GM13977 (cell line): ENCODE results near the gene WDR46.
A peak's percentile ranks its signal among the peaks of the same experiment; 100 is the strongest.
"Not testable (repeated sequence)": the region's sequence is repeated elsewhere in the genome, so short reads cannot be mapped to it uniquely, and the experiment has no call there.

ENCODE experiments used
- DNase-seq: peaks from one replicate; pipeline ENCODE4 v3.0.0; 2012; ENCODE audit warnings: low spot score
- CTCF ChIP-seq: IDR thresholded peaks from 2 replicates; pipeline ENCODE4 v1.5.1; 2012; ENCODE audit warnings: mild to moderate bottlenecking, control low read depth; ENCODE audit not compliant: insufficient read depth; ENCODE audit errors: extremely low read depth, missing control alignments
- in situ Hi-C: fragments of 300-500 bp; cut with MboI; formaldehyde crosslinking; loops from one replicate; pipeline ENCODE4 v1.12.0; 2022; ENCODE audit warnings: low sequenced_read_pairs, low pct_unique_long_range_greater_than_20kb, mixed read lengths, inconsistent platforms; ENCODE audit not compliant: unreplicated experiment

The WDR46 gene

DNA sequence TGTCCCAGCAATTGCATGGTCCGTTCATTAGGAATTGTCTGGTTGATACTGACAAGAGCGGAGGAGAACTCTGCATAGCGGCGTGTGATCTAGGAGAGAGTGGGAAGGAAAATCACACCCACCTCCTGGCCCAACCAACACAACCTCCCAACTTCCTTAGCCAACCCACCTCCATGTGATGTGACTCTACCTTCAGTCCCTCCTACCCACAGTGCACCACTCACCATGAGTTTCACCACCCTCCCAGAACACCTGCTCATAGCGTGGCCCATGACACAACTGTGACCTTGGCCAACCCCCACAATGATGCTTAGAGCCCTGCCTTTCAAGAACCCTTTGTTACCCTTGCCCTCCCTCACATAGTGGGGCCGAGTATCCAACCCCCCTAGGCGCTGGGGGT lies 25.0 kb downstream of the WDR46 start:
- DNase-seq, result no peak
- no peak for TF ChIP-seq CTCF
- in situ Hi-C loops, result no loop called here

DNA sequence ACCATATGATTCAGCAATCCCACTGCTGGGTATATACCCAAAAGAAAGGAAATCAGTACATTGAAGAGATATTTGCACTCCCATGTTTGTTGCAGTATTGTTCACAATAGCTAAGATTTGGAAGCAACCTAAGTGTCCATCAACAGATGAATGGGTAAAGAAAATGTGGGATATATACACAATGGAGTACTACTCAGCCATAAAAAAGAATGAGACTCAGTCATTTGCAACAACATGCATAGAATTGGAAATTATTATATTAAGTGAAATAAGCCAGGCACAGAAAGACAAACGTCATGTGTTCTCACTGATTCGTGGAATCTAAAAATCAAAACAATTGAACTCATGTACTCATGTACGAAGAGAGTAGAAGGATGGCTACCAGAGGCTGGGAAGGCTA lies 26.5 kb downstream of the WDR46 start:
- in situ Hi-C loops, DNase-seq: not testable (repeated sequence)

DNA sequence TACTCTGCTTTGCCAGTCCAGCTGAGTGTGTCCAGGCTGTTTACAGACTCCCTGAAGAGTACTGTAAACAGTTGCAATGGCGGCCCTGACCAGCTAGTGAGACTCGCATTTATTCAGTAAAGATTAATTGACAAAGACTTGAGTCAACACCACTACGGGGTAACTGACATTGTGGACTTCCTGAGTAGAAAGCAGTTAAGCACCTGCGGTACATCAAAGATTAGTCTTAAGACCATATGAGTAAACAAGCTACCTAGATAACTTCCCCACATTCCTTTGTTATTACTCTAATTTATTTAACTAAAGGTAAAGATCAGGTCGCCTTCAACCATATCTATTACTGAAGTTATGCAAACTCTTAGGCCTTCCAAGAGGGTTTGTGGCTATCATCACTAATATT lies 30.0 kb downstream of the WDR46 start:
- in situ Hi-C loops, result no loop called here
- no peak for DNase-seq
- TF ChIP-seq CTCF, result no peak

DNA sequence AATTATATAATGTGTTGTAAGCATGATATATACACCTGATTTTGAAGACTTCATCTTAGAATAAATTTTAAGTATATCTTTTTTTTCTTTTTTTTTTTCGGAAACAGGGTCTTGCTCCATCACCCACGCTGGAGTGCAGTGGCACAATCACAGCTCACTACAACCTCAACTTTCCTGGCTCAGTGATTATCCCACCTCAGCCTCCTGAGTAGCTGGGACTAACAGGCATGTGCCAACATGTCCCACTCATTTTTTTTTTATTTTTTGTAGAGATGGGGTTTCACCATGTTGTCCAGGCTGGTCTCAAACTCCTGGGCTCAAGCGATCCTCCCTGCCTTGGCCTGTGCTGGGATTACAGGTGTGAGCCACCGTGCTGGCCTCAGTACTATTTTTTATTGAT lies 34.4 kb downstream of the WDR46 start:
- no peak for TF ChIP-seq CTCF
- in situ Hi-C loops, result no loop called here
- DNase-seq, result no peak

DNA sequence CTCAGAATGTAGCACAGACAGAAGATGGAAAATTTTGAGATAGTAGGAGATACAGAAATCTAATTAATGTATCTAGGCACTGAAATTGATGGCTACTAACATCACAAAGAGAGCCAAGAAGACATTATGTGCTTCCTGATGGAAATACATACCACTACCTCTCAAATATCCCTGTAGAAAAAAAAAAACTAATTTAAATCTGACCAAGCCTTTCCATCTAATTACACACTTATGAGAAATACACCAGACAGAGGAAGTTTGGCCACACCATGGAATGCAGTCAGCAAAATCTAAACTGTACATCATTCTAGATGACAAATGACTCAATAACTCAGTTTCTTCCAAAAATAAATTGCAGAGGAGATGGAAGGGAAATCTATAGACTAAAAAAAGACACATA lies 36.3 kb downstream of the WDR46 start:
- in situ Hi-C loops, result no loop called here
- TF ChIP-seq CTCF, result no peak
- no peak for DNase-seq

DNA sequence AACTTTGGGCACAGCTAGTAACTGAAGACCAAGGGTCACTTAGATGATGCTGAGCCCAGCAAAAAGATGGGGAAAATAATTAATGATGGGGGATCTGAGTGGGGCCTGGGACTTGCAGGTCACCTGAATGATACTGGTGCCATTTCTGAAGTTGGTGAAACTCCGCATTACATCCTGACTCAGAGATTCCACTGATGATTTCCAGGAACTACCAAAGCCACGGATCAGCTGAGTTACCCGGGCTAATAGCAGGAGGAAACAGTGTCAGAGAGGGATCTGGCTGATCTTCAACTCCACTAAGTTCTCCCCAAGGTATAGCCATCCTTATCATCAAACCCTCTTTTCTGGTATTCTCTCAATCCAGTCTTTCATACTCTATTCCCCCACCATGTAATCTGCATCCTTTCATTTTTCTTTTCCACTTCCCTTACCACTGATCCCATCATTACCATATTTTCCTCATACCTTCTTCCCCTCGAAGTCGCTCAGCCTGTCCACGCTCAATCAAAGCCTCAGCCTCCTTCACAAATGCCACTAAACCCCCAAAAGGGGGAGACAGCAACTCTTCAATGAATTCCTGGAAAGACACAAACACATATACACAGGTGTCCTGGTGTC lies 37.5 kb downstream of the WDR46 start:
- no peak for DNase-seq
- peak; percentile 5 for TF ChIP-seq CTCF
- in situ Hi-C loops, result no loop called here

DNA sequence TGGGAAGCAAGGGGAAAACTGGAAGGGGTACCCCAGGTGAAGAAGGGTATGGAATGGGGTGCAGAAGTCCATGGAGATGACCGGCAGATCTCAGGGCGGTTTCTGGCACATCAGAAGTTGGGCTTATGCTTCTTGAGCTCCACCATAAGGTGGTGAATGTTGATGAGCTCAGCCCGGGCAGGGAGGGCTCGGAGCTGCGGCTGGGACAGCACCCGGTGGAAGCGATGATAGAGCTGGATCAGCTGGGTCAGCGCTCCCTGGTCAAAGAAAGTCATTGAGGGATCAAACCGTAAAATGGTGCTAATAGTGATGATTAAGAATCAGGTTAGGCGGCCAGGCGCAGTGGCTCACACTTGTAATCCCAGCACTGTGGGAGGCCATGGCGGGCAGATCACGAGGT lies 38.3 kb downstream of the WDR46 start:
- DNase-seq, result no peak
- TF ChIP-seq CTCF, result no peak
- in situ Hi-C loops, result no loop called here
